Ishikawa (cell line): ENCODE measurements around the gene DSTN.

ENCODE experiments used
- CEBPB ChIP-seq: IDR thresholded peaks from 2 replicates; pipeline ENCODE4 v1.6.1; 2012
- CREB1 ChIP-seq: IDR thresholded peaks from 2 replicates; pipeline ENCODE4 v1.6.1; 2012; ENCODE audit warnings: low read depth
- EP300 ChIP-seq: IDR thresholded peaks from 2 replicates; pipeline ENCODE4 v1.6.1; 2012; ENCODE audit warnings: borderline replicate concordance
- FOXM1 ChIP-seq: IDR thresholded peaks from 2 replicates; pipeline ENCODE4 v1.6.1; 2012; ENCODE audit warnings: low read depth, borderline replicate concordance
- MAX ChIP-seq: IDR thresholded peaks from 2 replicates; pipeline ENCODE4 v1.6.1; 2012
- NFIC ChIP-seq: IDR thresholded peaks from 2 replicates; pipeline ENCODE4 v1.6.1; 2012
- RAD21 ChIP-seq: IDR thresholded peaks from 2 replicates; pipeline ENCODE4 v1.6.1; 2012; ENCODE audit warnings: low read depth
- REST ChIP-seq: IDR thresholded peaks from 2 replicates; pipeline ENCODE4 v1.6.1; 2012; ENCODE audit warnings: low read depth, mild to moderate bottlenecking
- TAF1 ChIP-seq: IDR thresholded peaks from 2 replicates; pipeline ENCODE4 v1.6.1; 2012; ENCODE audit warnings: low read depth, mild to moderate bottlenecking
- TCF12 ChIP-seq: IDR thresholded peaks from 2 replicates; pipeline ENCODE4 v1.6.1; 2012; ENCODE audit warnings: low read depth
- TEAD4 ChIP-seq: IDR thresholded peaks from 2 replicates; pipeline ENCODE4 v1.6.1; 2012
- USF1 ChIP-seq: IDR thresholded peaks from 2 replicates; pipeline ENCODE4 v1.6.1; 2012
- YY1 ChIP-seq: IDR thresholded peaks from 2 replicates; pipeline ENCODE4 v1.6.1; 2012; ENCODE audit warnings: low read depth
- ZBTB7A ChIP-seq: IDR thresholded peaks from 2 replicates; pipeline ENCODE4 v1.6.1; 2012; ENCODE audit warnings: low read depth

- no peak for TF ChIP-seq TCF12
- TF ChIP-seq NFIC = no peak
- TF ChIP-seq MAX = no peak
- TF ChIP-seq CEBPB = no peak
- TF ChIP-seq YY1 = no peak
- TF ChIP-seq TEAD4 = no peak
- TF ChIP-seq USF1 = no peak
- TF ChIP-seq FOXM1 = no peak
- no peak for TF ChIP-seq CREB1
- TF ChIP-seq REST = no peak
- TF ChIP-seq RAD21 = no peak
- TF ChIP-seq EP300 = no peak
- no peak for TF ChIP-seq TAF1
- no peak for TF ChIP-seq ZBTB7A
Observed at GRCh38 chr20:17587148-17587547, 17.3 kb downstream of the DSTN start.
